ENCODE results near the gene PTP4A2. TPM values are rescaled to one million over a fixed set of nuclear protein-coding genes. Genes with fewer than 3 reads are reported as not detected.

Gene PTP4A2
- total and polyA plus RNA-seq, 10 of the 15 experiments (the other 5 are each of a cell fraction or from before 2014, with no cell fraction given), result 180 to 909 (median 375) TPM

GRCh38 chr1:31932491-31933316, 5.5 kb downstream of the PTP4A2 start (continued):
- TF ChIP-seq EGR1 (IDR thresholded peaks at IDR 0.05; ENCODE audit: borderline replicate concordance in 1 of 2, low read depth in 2 of 2, low read length in 2 of 2), result no peak
- TF ChIP-seq IKZF1 (conservative IDR thresholded peaks at IDR 0.05), result peak; percentile 56
- TF ChIP-seq PKNOX1 (IDR thresholded peaks at IDR 0.05), result no peak
- 0 out of 2 replicates have a peak, but pooled peaks have one; percentile 50 for TF ChIP-seq CHD1 (IDR thresholded peaks at IDR 0.05; ENCODE audit: low read depth, low read length)
- no peak for TF ChIP-seq GATAD2B (conservative IDR thresholded peaks at IDR 0.05; ENCODE audit: low read depth)
- TF ChIP-seq ASH2L (IDR thresholded peaks at IDR 0.05; ENCODE audit: borderline replicate concordance, low read depth), result no peak
- TF ChIP-seq NFXL1 (IDR thresholded peaks at IDR 0.05; ENCODE audit: borderline replicate concordance), result no peak
- TF ChIP-seq SREBF1 (IDR thresholded peaks at IDR 0.05; ENCODE audit: low read length), result no peak

- peaks cover 25% of the 10 kb centered on the region for H3K4me1 ChIP-seq (ENCODE audit: control insufficient read depth, insufficient read depth, low read length)
- peak overlapping the region; percentile 96 for H3K9ac ChIP-seq (ENCODE audit: control insufficient read depth, insufficient read depth, low read length)
- SMC1A ChIA-PET (ENCODE audit: uncharacterized antibody, unreplicated experiment), result interaction anchor here (0.5 to 4.2 kb wide), 16 partner anchors 8 to 77 kb away, joined by 3 to 77 read pairs (median 6); partner anchors contain the start of gene PTP4A2
- H3K9me3 ChIP-seq (replicated peaks; ENCODE audit: control insufficient read depth, insufficient read depth, low read length), result no peaks in the 10 kb centered on the region
- H3K79me2 ChIP-seq (ENCODE audit: control insufficient read depth, insufficient read depth, low read length), result peaks cover 99% of the 10 kb centered on the region
- WGBS (ENCODE audit: insufficient coverage, insufficient replicate concordance, low lambda C conversion rate, missing lambda C conversion rate), result 2% methylated on average over 2 of the region's 2 CpGs
- RAD21 ChIA-PET (ENCODE audit: unreplicated experiment), result interaction anchor here (0.9 to 4.6 kb wide), 15 partner anchors 12 to 143 kb away, joined by 3 to 79 read pairs (median 6); no protein-coding TSS in a partner anchor
- H3K4me2 ChIP-seq (ENCODE audit: control insufficient read depth, insufficient read depth), result peak overlapping the region; percentile 88
- ATAC-seq (peak; percentile 4; the same call in 1 of the 3 replicates), DNase-seq (ENCODE audit: low read depth, low spot score) (no peak), FAIRE-seq (no peak)
- no TSS peak for BruUV-seq (replicated peaks)
- H3K27ac ChIP-seq (ENCODE audit: control insufficient read depth, insufficient read depth), result peak overlapping the region; percentile 93
- 0 out of 2 replicates have a peak, but pooled peaks cover 3% of the 10 kb centered on the region for H4K20me1 ChIP-seq (ENCODE audit: control insufficient read depth, insufficient read depth)
- peaks cover 0 to 7% of the 10 kb centered on the region in 2 experiments; a peak in 1 of 4 replicates for H3K36me3 ChIP-seq (ENCODE audit: control insufficient read depth in 2 of 2, insufficient read depth in 2 of 2, low read length in 1 of 2)
- POLR2A ChIA-PET, result interaction anchor here (0.8 to 4.6 kb wide), 10 partner anchors 12 to 83 kb away, joined by 3 to 54 read pairs (median 4); no protein-coding TSS in a partner anchor
- H3K27me3 ChIP-seq (replicated peaks in 1 of 2; ENCODE audit: control insufficient read depth in 2 of 2, insufficient read depth in 2 of 2, low read length in 1 of 2), result no peaks in the 10 kb centered on the region
- H3K4me3 ChIP-seq, result peak overlapping the region; percentile 84
- CTCF ChIA-PET, result interaction anchor here (0.8 to 15.0 kb wide), 12 partner anchors 8 to 117 kb away, joined by 3 to 565 read pairs (median 4); partner anchors contain the start of gene SPOCD1
- no peak overlapping the region for H2AFZ ChIP-seq (ENCODE audit: control insufficient read depth, low read depth, low read length)
- in situ Hi-C loops (cut with MboI), result loop anchor here (10.0 kb wide), 1 partner anchor 1177 kb away; the partner anchor contains the start of gene LAPTM5
- intact Hi-C loops (cut with micrococcal nuclease; ENCODE audit: unreplicated experiment), result loop anchor here (1.0 to 5.0 kb wide), 2 partner anchors 33 to 114 kb away; partner anchors contain the start of gene SPOCD1
- TF ChIP-seq CHD1 (IDR thresholded peaks at IDR 0.05; ENCODE audit: low read depth, low read length) (0 out of 2 replicates have a peak, but pooled peaks have one; percentile 71), NFYB (IDR thresholded peaks at IDR 0.05; ENCODE audit: insufficient read depth, low read depth, low read length) (no peak), RUNX3 (IDR thresholded peaks at IDR 0.05; ENCODE audit: low read length) (peak; percentile 25; the same call in 1 of the 2 replicates), IKZF2 (IDR thresholded peaks at IDR 0.05) (peak; percentile 50 to 53; a peak in 3 of 4 replicates), CBX3 (IDR thresholded peaks at IDR 0.05; ENCODE audit: borderline replicate concordance, low read depth) (no peak), SUPT20H (IDR thresholded peaks at IDR 0.05; ENCODE audit: borderline replicate concordance, control insufficient read depth, low read depth, low read length) (no peak), ZBED1 (IDR thresholded peaks at IDR 0.05; ENCODE audit: borderline replicate concordance) (no peak), SP1 (IDR thresholded peaks at IDR 0.05; ENCODE audit: low read depth, low read length) (no peak), ZNF24 (IDR thresholded peaks at IDR 0.05) (no peak), HSF1 (IDR thresholded peaks at IDR 0.05; ENCODE audit: low read depth, low read length) (no peak), POLR2AphosphoS2 (IDR thresholded peaks at IDR 0.05; ENCODE audit: low read depth, low read length) (0 out of 2 replicates have a peak, but pooled peaks have one; percentile 33)
These were observed 6.5 kb downstream of the PTP4A2 start for GRCh38 chr1:31931593-31932225.

Measured in GM12878 (cell line).